Activated CD4-positive, CD25-positive, alpha-beta regulatory T cell treated with anti-CD3 and anti-CD28 coated beads, Interleukin-2, amount 50 U/mL, for 16 hours (primary cell): ENCODE results near the gene ADARB2.

Source experiments
- DNase-seq: peaks from one replicate; pipeline ENCODE4 v3.0.0-alpha.2; 2020; ENCODE audit warnings: low read depth, low spot score

ADARB2 gene

DNA sequence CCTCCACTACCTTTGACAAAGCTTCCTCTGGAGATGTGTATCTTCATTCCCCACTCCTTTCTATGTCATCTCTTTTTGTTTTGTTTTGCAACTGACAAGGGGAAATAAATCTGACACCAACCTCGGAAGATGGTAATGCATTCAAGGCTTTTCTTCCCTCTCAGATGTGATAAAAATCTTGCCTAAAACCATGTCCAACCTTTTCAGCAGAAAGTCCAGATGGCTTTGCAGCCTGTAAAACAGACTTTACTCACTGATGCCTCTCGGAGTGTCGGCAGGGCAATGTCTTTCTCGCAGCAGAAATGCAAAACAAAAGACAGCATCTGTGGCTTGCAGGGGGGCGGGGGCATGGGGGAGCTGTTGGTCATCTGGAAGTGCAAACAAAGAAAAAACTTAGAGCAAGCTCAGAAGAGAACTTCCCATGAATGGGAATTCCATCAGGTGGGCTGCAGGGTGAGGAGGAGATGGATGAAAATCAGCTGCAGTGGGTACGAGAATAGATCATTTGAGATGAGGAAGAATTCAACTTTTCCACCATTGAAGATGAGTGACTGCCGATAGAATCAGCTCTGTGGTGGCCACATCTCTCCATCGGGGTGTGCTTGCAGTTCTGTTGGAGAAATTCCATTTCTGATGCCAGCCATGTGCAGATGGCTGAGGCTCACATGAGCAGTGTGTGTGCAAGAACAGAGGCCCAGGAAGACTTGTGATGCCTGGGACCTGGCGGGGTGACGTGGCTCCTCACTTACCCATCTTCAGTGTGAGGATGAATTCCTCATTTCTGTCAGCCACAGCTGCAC is 443.5 kb downstream of the ADARB2 start:
- DNase-seq: no peak

DNA sequence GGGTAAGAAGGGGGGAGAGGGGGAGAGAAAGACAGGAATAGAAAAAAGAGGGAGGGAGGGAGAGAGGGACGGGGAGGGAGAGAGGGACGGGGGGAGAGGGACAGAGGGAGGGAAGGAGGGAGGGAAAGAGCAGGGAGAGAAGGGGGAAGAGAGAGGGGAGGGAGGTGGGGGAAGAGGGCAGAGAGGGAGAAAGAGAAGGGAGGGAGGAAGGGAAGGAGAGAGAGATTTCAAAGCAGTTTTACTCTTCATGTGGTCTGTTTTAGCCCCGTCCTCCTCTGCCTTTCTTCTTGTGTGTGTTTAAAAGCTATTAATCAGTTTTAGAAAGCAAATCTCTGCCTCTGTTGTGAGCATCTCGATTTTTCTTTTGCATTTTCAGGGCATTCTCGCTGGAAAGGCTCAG is 444.2 kb downstream of the ADARB2 start:
- no peak for DNase-seq

DNA sequence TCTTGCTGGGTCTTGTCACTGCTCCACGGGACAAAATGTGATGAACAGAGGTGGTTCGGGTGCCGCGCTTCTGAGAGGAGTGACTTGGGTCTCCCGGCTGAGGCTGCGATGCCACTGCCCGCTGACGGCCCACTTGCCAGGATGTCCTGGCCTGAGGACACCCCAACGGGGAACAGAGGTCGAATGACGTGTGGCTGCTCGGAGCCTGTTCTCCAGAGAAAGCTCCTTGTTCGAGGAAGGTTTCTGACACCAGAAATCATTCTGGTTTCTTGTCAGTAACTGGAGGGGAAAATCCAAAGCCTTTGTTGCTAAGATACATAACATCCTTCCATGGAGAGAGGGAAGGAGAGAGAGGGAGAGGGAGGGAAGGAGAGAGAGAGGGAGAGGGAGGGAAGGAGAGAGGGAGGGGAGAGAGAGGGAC is 444.7 kb downstream of the ADARB2 start:
- no peak for DNase-seq

DNA sequence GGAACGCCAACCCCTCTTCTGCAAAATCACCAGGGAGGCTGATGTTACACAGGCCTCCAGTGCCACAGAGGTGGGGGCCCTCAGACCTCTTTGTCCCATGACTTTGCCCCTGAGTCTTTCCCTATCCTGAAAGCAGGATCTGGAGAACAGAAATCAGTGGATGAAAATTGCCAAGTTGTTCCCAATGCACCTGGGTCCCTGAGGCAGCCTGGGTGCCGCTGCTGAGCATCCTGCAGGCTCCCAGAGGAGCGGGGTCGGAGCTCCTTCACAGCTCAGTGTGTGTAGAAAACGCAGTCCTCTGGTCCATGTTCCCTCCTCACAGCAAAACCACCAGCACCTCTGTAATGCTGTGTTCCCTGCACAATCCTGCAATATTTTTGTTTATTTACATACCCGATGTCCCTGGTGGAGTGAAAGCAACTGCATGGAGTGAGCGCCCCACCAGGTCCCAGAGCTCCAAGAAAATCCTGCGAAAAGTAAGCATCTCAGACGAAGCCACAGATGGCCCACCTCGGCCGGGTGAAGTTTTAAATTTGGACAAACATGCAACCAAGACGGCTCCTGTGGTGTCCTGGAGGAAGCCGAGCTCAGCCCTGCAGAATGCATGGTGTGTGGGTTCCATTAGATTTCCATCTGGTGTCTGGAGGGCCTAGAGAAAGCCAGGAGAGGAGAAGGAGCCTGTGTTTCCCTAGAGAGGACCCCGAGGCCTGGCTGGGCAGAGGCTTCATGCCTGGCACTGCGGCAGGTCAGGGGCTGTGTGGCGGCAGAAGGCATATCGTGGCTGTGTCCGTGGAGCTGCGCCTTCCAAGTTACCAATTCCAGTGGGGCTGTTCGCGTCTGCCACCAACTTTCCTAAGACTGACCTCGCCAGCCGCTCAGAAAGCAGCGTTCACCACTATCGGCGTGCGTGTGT is 445.9 kb downstream of the ADARB2 start:
- no peak for DNase-seq

DNA sequence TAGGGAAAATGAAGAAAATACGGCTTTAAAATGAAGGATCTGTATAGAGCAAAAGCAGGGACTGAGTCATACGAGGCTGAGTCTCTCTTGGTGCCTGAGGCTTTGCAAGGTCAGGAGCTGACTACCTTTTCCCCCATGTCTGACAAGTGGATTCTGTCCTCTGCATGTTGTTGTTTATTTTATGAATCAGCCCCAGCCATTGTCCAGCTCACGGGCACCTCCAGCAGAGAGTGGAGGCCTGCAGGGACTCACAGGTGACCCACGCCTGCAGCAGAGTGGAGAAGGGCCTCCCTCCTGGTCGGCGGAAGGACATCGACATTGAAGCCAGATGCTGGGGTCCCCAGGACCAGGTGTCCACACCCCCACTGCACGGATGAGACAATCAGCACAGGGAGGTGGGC is 447.3 kb downstream of the ADARB2 start:
- DNase-seq: no peak

DNA sequence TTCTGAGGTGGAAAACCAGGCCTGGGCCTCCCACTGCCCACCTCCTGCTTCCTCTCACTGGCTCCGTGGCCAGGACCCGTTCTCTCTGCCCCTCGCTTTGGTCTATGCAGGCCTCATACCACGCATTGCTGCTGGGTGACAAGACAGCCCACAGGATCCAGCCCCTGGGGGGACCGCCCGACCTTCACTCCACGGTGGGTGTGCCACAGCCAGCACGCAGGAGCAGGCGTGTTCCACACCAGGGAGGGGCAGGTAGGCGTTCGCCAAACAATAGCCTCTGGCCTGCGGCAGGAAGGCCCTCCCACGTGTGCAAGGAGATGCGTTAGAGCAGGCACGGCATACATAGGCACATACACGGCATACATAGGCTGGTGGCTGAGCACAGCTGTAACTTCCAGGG is 447.7 kb downstream of the ADARB2 start:
- no peak for DNase-seq

DNA sequence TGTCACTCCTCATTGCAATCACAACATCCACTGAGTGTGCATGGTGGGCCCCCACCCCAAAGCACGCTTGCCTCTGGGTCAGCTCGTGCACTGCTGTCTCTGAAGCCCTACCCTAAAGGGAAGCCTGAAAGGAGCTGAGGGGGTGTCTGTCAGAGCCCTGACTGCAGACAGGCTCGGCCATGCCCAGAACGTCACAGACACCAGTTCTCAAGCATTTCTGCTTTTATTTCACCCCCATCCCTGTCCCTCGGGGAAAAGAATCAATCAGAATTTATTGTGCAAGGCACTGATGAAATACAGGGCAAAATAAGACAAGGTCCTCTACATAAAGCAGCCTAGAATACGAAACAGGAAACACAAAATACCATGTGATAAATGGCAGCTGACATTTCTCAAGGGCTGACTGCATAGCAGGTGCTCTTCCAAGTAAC is 449.3 kb downstream of the ADARB2 start:
- DNase-seq: no peak

DNA sequence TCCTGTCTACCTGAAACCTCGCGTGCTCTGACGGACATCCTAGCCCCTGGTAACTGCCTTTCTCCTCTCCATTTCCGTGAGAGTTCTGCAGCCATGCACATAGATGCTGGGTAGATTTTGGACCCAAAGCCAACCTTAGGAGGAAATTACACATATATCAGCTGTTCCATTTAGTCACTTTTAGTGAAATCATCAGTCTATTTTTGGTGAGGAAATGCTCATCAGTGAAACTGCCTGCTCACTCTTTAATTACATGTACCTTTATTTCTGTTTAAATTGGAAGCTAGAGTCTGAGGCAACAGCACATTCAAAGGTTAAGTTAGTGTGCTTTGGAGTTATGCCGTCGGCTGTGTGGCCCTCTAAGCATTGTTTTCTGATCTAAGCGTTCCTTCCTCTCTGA is 449.8 kb downstream of the ADARB2 start:
- no peak for DNase-seq

DNA sequence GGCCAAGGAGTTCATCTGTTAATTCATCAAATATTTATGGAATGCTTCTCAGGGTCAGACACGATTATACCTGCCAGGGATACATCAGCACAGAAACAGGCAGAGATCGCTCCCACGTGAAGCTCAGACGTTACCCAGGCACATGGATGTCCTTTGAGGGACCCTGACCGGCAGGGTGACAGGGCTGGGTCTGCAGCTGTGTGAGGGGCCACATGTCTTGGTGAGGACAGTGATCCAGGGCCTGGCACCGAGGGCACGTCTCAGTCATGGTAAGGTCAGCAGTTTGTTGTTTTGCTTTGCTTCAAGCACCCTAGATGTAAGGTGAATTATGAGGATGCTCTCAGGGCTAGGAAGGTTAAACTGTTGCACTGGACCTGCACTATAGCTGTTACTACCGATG is 453.2 kb downstream of the ADARB2 start:
- no peak for DNase-seq

DNA sequence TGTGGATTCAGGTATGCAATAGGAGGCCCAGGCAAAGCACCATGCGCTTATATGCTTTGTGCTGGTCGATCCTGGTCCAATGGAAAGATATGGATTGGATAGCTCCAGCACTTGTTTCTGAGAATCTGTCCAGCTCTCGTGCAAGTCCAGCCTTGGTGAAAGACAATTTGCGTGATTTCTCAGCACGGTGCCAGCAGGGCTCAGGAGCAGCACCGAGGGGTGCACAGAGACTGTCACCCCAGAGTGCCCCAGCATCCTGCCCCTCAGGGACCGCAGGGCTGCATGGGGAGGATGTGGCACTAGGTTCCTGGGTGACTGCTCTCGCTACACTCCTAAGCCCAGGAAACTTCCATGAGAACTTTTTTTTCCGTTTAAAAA is 455.9 kb downstream of the ADARB2 start:
- DNase-seq: no peak

DNA sequence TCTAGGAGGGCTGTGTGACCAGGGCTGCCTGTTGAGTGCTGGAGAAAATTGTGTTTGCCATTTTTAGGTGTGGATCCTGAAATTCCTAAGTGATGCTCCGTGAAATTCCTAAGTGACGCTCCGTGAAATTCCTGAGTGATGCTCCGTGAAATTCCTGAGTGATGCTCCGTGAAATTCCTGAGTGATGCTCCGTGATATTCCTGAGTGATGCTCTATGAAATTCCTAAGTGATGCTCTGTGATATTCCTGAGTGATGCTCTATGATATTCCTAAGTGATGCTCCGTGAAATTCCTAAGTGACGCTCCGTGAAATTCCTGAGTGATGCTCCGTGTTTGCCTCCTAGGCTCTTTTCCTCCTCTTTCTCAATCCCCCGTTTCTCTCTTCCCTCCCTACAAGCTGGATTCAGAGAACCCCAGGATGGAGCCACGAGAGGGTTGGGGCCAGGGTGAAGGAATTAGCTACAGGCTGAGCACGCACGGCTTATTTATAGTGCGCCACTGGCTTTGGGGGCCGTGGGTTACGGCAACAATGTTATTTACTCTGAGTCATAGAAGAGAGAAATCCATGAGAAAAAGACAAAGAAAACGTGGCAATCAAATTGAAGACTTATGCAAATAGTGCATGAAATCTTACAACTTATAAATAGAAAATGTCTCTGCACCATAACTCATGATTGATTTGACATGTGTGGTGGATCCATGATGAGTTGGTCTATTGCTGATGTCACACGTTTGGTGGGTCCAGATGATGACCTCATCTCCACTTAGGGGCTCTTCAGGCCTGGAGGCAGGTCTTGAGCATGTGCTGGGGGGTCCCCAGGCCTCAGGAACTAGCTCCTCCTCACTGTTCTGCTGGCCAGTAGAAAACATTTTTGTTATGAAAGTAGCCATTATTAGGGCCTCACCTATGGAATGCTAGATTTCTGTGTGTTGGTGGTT is 456.6 kb downstream of the ADARB2 start:
- DNase-seq: no peak

DNA sequence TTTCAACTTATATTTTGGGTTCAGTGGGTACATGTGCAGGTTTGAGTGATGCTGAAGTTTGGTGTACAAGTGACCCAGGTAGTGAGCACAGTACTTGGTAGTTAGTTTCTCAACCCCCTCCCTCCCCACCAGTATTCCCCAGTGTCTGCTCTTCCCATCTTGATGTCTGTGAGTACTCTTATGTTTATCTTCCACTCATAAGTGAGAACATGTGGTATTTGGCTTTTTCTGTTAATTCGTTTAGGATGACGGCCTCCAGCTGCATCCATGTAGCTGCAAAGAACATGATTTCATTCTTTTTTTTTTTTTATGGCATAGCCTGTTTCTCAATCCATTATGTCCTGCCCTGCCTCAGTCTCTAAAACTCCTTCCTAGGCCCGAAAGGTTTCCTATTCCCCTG is 459.0 kb downstream of the ADARB2 start:
- no peak for DNase-seq

DNA sequence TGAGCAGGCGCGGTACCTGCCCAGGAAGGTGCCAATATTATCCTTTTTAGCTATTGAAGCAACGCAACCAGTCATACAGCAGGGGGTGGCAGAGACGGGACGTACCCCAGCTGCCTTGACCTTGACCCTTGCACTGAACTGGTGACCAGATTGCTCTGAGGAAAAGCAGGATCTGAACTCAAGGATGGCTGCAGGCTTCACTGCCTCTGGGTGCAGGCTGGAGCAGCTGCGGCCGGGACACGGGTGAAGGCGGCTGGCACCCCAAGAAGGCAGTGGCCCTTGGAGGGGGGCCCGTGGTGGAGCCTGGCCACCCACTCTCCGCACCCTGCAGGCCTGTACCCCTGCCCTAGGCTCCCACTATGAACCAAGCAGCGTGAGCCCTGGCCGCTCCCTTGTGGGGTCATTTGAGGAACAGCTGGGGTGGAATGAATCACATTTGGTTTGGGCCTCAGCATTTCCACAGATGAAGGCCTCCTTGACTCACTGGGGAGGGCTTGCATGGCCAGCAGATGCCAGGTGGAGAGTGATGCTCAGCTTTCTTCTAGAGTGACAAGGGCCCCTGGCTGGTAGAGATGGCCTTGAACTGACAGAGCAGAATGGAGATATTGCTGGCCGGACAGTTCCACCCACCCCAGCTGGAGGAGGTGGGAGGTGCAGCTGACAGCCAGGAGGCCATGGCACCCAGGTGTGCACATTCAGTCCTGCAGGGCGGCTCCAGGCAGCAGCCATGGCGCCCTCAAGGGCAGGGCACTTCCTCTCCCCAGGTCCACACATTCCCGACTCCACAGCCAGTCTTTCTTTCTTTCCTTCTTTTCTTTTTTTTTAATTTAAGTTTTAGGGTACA is 462.4 kb downstream of the ADARB2 start:
- DNase-seq: no peak

DNA sequence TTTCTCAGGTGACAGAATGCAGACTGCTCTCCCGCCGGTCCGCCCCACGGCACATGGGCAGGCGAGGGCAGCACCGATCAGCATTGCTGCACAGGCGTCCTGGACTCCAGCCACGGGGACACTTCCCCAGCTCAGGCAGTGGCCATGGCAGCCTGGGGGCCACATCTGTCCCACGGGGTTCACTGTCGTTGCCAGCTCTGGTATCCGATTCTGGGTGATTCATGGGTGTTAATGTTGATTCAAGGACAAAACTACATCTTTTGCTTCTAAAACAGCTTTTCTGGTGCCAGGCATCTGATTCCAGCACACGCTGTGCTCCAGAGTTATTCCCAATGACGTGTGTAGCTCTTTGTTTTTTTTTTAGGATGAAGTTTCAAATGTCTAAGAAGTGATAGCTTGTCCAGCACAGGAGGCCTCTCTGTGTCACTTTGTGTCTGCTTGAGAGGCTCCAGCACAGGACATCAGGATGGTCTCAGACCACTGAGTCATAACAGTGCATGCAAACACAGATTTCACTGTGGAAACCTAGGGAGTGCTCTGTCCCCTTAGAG is 463.1 kb downstream of the ADARB2 start:
- DNase-seq: no peak

DNA sequence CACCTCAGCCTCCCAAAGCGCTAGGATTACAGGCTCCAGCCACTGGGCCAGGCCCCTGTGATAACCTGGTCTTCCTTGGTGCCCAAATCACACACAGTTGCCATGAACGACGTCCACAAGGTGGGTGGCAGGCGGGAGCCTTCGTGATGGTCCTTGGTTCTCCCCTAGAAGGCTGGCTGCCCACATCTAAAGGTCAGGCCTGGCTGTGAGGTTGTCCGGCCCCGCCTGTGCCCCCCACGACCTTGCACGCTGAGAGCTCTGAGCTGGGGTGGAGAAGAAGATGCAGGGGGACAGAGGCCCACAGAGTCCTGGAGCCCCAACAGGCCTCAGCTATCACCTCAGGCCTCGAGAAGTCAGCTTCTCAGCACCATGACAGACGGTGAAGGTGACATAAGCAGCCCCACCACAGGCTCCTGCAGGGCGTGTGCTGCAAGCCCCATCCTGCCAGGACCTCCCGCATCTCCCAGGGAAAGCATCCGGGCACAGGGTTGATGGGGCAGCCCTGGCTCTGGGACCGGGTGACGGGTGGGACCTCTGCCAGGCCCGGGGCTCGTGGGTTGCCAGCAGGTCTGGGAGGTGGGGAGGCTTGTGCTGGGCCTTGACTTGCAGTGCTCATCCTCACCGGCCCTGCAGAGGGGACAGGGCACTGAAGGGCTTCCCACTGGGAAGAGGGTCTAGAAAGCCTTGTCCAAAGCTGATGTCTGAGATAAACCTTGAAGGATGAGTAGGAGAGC is 463.8 kb downstream of the ADARB2 start:
- DNase-seq: no peak

DNA sequence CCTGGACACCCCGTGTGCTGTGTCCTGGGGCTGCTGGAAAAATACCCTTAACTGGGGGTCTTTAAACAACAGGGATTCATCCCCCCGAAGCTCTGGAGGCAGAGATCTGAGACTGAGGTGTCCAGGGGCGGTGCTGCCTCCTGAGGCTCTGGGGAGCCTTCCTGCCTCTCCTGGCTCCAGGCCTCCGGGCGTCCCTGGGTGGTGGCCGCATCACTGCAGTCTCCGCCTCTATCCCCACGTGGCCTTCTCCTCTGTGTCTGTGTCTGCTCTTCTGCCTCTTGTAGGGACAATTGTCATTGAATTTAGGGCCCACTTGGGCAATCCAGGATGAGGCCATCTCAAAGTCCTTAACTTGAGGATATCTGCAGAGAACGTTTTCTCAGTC is 464.6 kb downstream of the ADARB2 start:
- no peak for DNase-seq

DNA sequence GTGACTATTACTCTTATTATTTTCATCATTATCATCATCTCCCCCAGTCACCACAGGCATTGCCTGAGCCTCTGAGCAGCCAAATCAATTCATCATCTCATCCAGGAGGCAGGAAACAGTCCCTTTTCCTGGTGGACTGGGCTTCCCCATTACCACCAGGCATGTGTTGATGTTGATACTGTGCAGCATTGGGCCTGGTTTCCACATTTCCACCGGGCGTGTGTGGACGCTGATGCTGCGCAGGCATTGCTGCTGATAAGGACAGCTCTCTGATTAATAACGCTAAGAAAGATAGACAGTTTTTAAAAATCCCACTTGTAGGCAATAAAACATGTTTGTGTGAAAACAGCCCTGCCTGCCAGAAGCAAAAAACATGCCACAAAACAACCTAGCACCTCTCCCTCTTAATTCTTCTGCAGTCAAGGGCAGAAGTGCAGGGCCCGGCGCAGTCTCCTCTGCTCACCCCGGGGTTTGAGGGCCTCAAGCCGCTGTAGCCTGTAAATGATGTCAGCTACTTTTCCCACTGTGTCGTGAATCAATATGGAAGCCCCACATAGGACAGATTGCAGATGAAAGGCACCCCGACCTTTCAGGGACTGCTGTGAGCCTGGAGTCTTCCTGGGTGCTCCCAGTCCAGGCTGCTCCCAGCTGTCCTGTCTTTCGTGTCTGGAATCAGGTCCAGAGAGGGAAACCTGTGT is 465.1 kb downstream of the ADARB2 start:
- no peak for DNase-seq

DNA sequence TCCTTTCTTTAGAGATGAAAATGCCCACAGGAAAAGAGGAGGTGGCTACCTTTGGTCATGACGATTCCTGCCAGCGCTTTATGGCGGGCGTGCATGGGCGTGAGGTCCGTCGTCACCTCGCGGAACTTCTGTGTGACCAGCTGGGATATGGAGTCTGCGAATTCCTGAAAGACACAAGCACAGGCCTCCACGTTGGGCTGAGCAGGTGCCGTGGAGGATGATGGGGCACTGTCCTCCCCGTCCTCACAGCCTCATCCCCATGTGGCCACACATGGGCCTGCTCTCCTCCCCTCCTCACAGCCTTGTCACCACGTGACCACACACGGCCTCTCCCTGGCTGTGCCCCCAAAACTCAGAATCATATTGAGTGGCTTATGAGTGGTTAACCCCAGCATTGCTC is 466.4 kb downstream of the ADARB2 start:
- no peak for DNase-seq

DNA sequence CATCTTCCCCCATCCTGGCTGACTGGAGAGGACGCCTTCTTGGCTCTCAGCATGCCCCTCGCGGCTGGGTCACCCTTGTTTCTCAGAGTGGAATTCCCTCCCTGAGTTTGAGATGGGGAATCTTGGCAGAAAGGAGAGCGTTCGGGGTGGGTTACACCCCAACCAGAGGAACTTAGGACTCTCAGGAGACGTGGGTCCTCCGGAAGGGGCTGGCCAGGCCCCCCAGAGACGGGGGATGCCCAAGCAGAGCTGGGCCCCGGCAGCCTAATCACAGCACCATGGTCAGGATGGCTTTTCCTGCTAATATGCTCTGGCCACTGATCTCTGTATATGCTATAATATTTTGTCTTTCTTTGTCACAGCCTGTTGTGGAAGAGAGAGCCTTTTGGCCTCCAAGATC is 466.8 kb downstream of the ADARB2 start:
- DNase-seq: no peak
